Left lung (tissue), 14 donors: ENCODE data around the gene LY6G6D. TPM values are rescaled to one million over a fixed set of nuclear protein-coding genes. Genes with fewer than 3 reads are reported as not detected.
A peak's percentile ranks its signal among the peaks of the same experiment; 100 is the strongest.

Experiments used
- ATAC-seq: fragments of 200-7000 bp; cut with Tn5 transposase; one replicate; pipeline ENCODE4 v1.9.1; 2020; ENCODE audit warnings: moderate library complexity
- DNase-seq, 4 donors: peaks; one replicate each; pipeline ENCODE4 v3.0.0-alpha.2; 2013 to 2020
- H3K27ac ChIP-seq, 2 donors: fragments of 200-600 bp; sonication (generic) in 1 of 2; one replicate each; pipeline versions ENCODE4 v1.5.0 to v1.8.0; 2020 to 2021
- H3K27me3 ChIP-seq, 2 donors: fragments of 200-600 bp; sonication (generic) in 1 of 2; one replicate each; pipeline versions ENCODE4 v1.5.0 to v1.8.0; 2020 to 2021
- H3K36me3 ChIP-seq, 2 donors: fragments of 200-600 bp; sonication (generic) in 1 of 2; one replicate each; pipeline versions ENCODE4 v1.5.0 to v1.8.0; 2020 to 2021
- H3K4me1 ChIP-seq, 2 donors: fragments of 200-600 bp; one replicate each; pipeline ENCODE4 v1.8.0; 2021
- H3K4me3 ChIP-seq, 2 donors: fragments of 200-600 bp; sonication (generic) in 1 of 2; one replicate each; pipeline versions ENCODE4 v1.5.0 to v1.8.0; 2020 to 2021; ENCODE audit warnings: mild to moderate bottlenecking in 1 of 2
- H3K9me3 ChIP-seq, 2 donors: fragments of 200-600 bp; sonication (generic) in 1 of 2; one replicate each; pipeline versions ENCODE4 v1.5.0 to v1.8.0; 2020 to 2021
- intact Hi-C, 2 donors: fragments of 100-400 bp; cut with DNase I; formaldehyde crosslinking; loops; one replicate each; pipeline versions ENCODE4 v1.11.2 to v1.14.2; 2022
- long read RNA-seq, 12 donors: library from polyadenylated mRNA in 2 of 12; unstranded in 2 of 12; transcript quantifications; one replicate each; pipeline ENCODE4 v2.0.0 and lab custom pipeline, GENCODE V29; 2019 to 2026
- polyA plus RNA-seq, 6 donors: library from polyadenylated mRNA; unstranded; fragments of 120-200 nt; gene quantifications; one replicate each; pipeline ENCODE4 v1.2.1, GENCODE V29; 2013; ENCODE audit not compliant: insufficient read length in 6 of 6
- total RNA-seq, 2 donors: library from RNA; stranded (reverse); fragmentation: NEBNext Ultra II Directional; extraction: Animal tissue kit (Norgen Biotek cat#: 25700); gene quantifications; one replicate each; pipeline ENCODE4 v1.2.1, GENCODE V29; 2021
- TF ChIP-seq, protein P1 (sequence below), 2 donors: fragments of 200-600 bp; sonication (generic) in 1 of 2; IDR thresholded peaks; one replicate each; pipeline versions ENCODE4 v1.5.0 to v1.8.0; 2021; ENCODE audit warnings: antibody characterized with exemption in 2 of 2
- donor health status: DM: no; HTN: yes; CAD: no.
- donor health status: DM: no; HTN: no; CAD: no.

LY6G6D gene
- total RNA-seq, result not detected
- under 1 TPM in 1 of 6 donors, not detected in 5; 0.57 TPM for polyA plus RNA-seq
- long read RNA-seq, donor 1, result 0 reads
- long read RNA-seq, donor 2, result 0 reads
- long read RNA-seq, donor 3, result 0 reads
- long read RNA-seq, donor 4, result 0 reads
- long read RNA-seq, donor 5, result 0 reads
- long read RNA-seq, donor 6, result 0 reads
- long read RNA-seq, donor 7, result 0 reads
- long read RNA-seq, donor 8, result 0 reads
- long read RNA-seq, donor 9, result 0 reads
- long read RNA-seq, donor 10, result 0 reads
- long read RNA-seq, donor 11, result 0 reads
- long read RNA-seq, donor 12, result 0 reads

- H3K36me3 ChIP-seq, result no peaks in the 10 kb centered on the region
- peak in 1 of 4 donors; percentile 66 for DNase-seq
- no peak within 1 kb of the TSS for H3K4me3 ChIP-seq
- ATAC-seq, result no peak
- no peaks in the 10 kb centered on the region for H3K9me3 ChIP-seq
- TF ChIP-seq, protein P1, sequence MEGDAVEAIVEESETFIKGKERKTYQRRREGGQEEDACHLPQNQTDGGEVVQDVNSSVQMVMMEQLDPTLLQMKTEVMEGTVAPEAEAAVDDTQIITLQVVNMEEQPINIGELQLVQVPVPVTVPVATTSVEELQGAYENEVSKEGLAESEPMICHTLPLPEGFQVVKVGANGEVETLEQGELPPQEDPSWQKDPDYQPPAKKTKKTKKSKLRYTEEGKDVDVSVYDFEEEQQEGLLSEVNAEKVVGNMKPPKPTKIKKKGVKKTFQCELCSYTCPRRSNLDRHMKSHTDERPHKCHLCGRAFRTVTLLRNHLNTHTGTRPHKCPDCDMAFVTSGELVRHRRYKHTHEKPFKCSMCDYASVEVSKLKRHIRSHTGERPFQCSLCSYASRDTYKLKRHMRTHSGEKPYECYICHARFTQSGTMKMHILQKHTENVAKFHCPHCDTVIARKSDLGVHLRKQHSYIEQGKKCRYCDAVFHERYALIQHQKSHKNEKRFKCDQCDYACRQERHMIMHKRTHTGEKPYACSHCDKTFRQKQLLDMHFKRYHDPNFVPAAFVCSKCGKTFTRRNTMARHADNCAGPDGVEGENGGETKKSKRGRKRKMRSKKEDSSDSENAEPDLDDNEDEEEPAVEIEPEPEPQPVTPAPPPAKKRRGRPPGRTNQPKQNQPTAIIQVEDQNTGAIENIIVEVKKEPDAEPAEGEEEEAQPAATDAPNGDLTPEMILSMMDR (IDR thresholded peaks at IDR 0.05), result no peak
- H3K4me1 ChIP-seq, result peaks cover 0 to 12% of the 10 kb centered on the region in 2 donors
- intact Hi-C loops, result no loop called here
- no peaks in the 10 kb centered on the region for H3K27me3 ChIP-seq
- H3K27ac ChIP-seq, result no peak within 1 kb of the TSS
Observed at GRCh38 chr6:31715022-31715958, at the start of gene LY6G6D. TSS of gene LY6G6D (plus strand) at chr6:31715348. CDS start at chr6:31715356, 8 bp downstream.

DNA sequence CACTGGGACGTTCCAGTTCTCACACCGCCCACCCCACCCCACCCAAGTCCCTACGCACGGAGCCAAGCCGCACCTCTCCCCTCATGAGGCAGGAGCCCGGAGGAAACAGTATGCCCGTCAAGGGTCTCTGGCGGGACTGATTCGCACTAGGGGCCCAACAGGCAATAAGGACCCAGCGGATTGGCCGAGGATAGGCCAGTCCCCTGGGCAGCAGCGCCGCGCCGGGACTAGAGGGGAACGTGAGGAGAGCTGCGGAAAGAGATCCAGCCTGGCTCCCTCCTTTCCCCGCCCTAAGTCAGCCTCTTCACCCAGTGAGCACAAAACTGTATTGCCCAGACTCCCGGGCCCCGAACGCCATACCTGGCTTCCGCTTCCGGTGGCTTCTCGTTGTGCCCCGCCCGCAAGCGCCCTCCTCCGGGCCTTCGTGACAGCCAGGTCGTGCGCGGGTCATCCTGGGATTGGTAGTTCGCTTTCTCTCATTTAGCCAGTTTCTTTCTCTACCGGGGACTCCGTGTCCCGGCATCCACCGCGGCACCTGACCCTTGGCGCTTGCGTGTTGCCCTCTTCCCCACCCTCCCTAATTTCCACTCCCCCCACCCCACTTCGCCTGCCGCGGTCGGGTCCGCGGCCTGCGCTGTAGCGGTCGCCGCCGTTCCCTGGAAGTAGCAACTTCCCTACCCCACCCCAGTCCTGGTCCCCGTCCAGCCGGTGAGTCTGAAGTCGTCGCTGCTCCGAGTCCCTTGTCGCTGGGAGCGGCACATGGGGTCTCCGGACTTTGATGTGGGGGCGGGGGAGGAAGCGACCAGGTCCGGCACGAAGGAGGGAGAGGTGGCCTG lies 49.4 kb upstream of the LY6G6D start, which contains the start of gene CSNK2B:
TSS of gene CSNK2B (plus strand) at position 580 of the 836 bp plus-strand sequence. CDS start 752 bp downstream, outside the sequence.
- H3K36me3 ChIP-seq, result peaks cover 0 to 62% of the 10 kb centered on the region in 2 donors
- peak within 1 kb of the TSS; percentile 57 to 66 for H3K4me3 ChIP-seq
- TF ChIP-seq, protein P1 (IDR thresholded peaks at IDR 0.05), result peak in 1 of 2 donors; percentile 26
- peak; percentile 97 to 99 (median 98) for DNase-seq
- H3K4me1 ChIP-seq, result peaks cover 19 to 58% of the 10 kb centered on the region in 2 donors
- H3K27ac ChIP-seq, result peak within 1 kb of the TSS; percentile 93 to 94
- H3K27me3 ChIP-seq, result no peaks in the 10 kb centered on the region
- peak; percentile 93 for ATAC-seq
- no peaks in the 10 kb centered on the region for H3K9me3 ChIP-seq
- intact Hi-C loops, result no loop called here

- ATAC-seq (no peak), DNase-seq (no peak)
- peaks cover 19 to 51% of the 10 kb centered on the region in 2 donors for H3K4me1 ChIP-seq
- peaks cover 0 to 69% of the 10 kb centered on the region in 2 donors for H3K36me3 ChIP-seq
- peak overlapping the region; percentile 57 to 66 for H3K4me3 ChIP-seq
- H3K27ac ChIP-seq, result peak overlapping the region; percentile 93 to 94
- H3K9me3 ChIP-seq, result no peaks in the 10 kb centered on the region
- intact Hi-C loops, result no loop called here
- TF ChIP-seq, protein P1 (IDR thresholded peaks at IDR 0.05), result no peak
- H3K27me3 ChIP-seq, result no peaks in the 10 kb centered on the region
Observed at GRCh38 chr6:31666337-31666965, 48.7 kb upstream of the LY6G6D start.

DNA sequence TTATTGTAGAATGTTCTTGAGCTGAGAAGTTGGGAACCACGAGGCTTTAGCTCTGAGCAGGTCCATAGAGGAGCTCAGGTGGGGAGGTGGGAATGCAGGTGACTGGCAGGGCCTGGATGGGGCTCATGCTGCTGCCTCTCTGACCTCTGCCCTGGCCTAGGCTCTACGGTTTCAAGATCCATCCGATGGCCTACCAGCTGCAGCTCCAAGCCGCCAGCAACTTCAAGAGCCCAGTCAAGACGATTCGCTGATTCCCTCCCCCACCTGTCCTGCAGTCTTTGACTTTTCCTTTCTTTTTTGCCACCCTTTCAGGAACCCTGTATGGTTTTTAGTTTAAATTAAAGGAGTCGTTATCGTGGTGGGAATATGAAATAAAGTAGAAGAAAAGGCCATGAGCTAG lies 45.5 kb upstream of the LY6G6D start, which contains the start of gene LY6G5B:
TSS of gene LY6G5B (plus strand) at position 301 of the 400 bp plus-strand sequence. CDS start 975 bp downstream, outside the sequence.
- Histone ChIP-seq H3K27ac (no peak within 1 kb of the TSS), H3K27me3 (no peaks in the 10 kb centered on the region), H3K4me1 (peaks cover 6 to 24% of the 10 kb centered on the region in 2 donors), H3K9me3 (no peaks in the 10 kb centered on the region), H3K4me3 (no peak within 1 kb of the TSS), H3K36me3 (peaks cover 0 to 73% of the 10 kb centered on the region in 2 donors)
- intact Hi-C loops, result loop anchor here in 1 of 2 donors (10.0 kb wide), 2 partner anchors 195 to 285 kb away; partner anchors contain the start of genes NELFE, NEU1 and SKIC2
- no peak for ATAC-seq
- no peak for DNase-seq
- TF ChIP-seq, protein P1 (IDR thresholded peaks at IDR 0.05), result no peak
